Measurements from ENCODE around the gene EXOC6B.

Gene EXOC6B

DNA sequence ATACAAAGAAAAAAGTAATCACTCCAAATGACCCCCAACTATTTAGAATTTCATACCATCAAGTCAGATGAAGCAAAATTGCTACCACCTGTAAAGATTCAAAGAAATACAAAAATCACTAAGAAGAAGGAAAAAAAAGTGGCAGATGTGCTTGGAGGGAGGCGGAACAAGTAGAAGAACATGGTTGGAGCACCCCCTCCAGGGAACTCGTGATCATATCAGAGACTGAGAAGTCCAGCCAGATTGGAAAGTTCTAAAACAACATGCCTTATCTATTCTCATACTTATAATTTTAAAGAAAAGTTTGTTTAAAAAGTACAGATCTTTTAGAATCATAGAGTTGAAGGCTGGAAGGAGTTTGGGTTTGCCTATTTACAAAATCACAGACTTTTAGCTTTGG is 564.8 kb downstream of the EXOC6B start:
- DNase-seq (no peak), ATAC-seq (replicated peaks) (no peak)
- no peaks in the 10 kb centered on the region for H3K9me3 Mint-ChIP-seq
- no peak overlapping the region for H3K27ac Mint-ChIP-seq
- H3K36me3 Mint-ChIP-seq (ENCODE audit: insufficient read depth), result peaks cover 4% of the 10 kb centered on the region
- H3K4me1 Mint-ChIP-seq (ENCODE audit: low read depth in 2 of 2), result no peaks in the 10 kb centered on the region
- no peaks in the 10 kb centered on the region for H3K27me3 Mint-ChIP-seq
- no peak overlapping the region for H3K4me3 Mint-ChIP-seq

DNA sequence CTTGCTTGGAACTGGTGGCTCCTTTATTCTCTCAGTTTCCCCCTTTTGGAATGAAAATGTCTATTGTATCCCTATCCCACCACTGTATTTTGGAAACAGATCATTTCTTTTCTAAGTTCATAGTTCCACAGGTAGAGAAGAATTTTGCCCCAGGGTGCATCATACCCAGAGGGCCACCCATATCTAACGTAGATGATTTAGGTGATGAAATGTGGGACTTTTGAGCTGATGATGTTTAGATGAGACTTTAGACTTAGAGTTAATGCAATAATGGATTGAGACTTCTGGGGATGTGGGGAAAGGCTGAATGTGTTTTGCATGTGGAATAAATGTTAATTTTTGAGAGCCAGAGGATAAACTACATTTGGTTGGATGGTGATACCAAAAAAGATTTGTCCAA is 570.3 kb downstream of the EXOC6B start:
- H3K9me3 Mint-ChIP-seq, result peaks cover 2 to 7% of the 10 kb centered on the region in 2 donors
- H3K36me3 Mint-ChIP-seq (ENCODE audit: insufficient read depth), result peaks cover 4% of the 10 kb centered on the region
- ATAC-seq (replicated peaks), result no peak
- no peak overlapping the region for H3K27ac Mint-ChIP-seq
- no peaks in the 10 kb centered on the region for H3K4me1 Mint-ChIP-seq (ENCODE audit: low read depth in 2 of 2)
- no peak overlapping the region for H3K4me3 Mint-ChIP-seq
- H3K27me3 Mint-ChIP-seq, result no peaks in the 10 kb centered on the region
- DNase-seq, result no peak

- Mint-ChIP-seq H3K36me3 (ENCODE audit: insufficient read depth) (peaks cover 4% of the 10 kb centered on the region), H3K27ac (no peak overlapping the region), H3K4me1 (ENCODE audit: low read depth in 2 of 2) (no peaks in the 10 kb centered on the region), H3K27me3 (no peaks in the 10 kb centered on the region), H3K9me3 (peaks cover 2 to 7% of the 10 kb centered on the region in 2 donors), H3K4me3 (no peak overlapping the region)
- DNase-seq, result no peak
- ATAC-seq (replicated peaks), result no peak
Measured at GRCh38 chr2:72254831-72255451, 570.9 kb downstream of the EXOC6B start.

DNA sequence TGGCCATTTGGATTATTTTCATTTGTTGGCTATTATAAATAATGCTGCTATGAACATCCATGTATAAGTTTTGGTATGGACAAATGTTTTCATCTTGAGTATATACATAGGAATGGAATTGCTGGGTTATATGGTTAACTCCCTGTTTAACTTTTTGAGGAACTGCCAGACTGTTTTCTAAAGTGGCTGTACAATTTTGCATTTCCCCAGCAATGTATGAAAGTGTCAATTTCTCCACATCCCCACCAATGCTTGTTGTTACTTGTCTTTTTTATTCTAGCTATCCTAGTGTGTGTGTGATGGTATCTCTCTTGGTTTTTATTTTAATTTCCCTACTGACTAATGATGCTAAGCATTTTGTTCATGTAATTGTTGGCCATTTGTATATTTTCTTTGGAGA is 587.5 kb downstream of the EXOC6B start:
- Mint-ChIP-seq H3K27me3 (no peaks in the 10 kb centered on the region), H3K4me1 (ENCODE audit: low read depth in 2 of 2) (peaks cover 5 to 16% of the 10 kb centered on the region in 2 donors), H3K36me3 (ENCODE audit: insufficient read depth) (peaks cover 3% of the 10 kb centered on the region), H3K27ac (no peak overlapping the region), H3K4me3 (no peak overlapping the region), H3K9me3 (no peaks in the 10 kb centered on the region)
- DNase-seq (no peak), ATAC-seq (replicated peaks) (no peak)

- H3K36me3 Mint-ChIP-seq (ENCODE audit: insufficient read depth), result peaks cover 3% of the 10 kb centered on the region
- no peak for DNase-seq
- no peak overlapping the region for H3K27ac Mint-ChIP-seq
- H3K9me3 Mint-ChIP-seq, result no peaks in the 10 kb centered on the region
- no peak overlapping the region for H3K4me3 Mint-ChIP-seq
- H3K27me3 Mint-ChIP-seq, result no peaks in the 10 kb centered on the region
- peaks cover 5 to 16% of the 10 kb centered on the region in 2 donors for H3K4me1 Mint-ChIP-seq (ENCODE audit: low read depth in 2 of 2)
- no peak for ATAC-seq (replicated peaks)
Measured at GRCh38 chr2:72237549-72237948, 588.3 kb downstream of the EXOC6B start.

DNA sequence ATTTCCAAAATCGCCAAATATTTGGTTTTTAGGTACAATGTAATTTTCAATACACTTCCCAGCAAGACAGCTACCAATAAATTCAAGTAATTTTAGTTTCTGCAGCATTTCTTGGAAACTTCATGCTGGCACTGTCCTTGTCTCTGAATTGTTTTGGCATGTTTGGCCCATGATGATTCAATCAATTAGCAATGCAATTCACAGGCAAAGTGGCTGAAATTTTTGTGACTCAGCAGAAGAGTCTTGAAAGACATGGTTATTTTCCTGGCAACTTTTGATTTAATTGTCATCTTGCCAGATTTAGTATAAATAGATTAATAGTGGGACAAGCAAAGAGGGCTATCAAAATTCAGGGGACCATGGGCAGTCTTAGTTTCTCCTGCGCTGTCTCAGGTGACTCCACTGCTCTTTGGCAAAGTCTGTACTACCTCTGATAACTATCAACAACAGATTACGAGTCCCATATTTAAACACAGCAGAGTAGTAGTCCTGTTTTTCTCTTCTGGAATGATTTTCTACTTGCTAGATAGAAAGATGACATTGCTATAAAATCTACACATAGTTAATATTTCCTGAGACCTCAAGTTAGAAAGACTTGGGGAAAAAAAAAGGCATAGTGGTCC is 589.3 kb downstream of the EXOC6B start:
- Mint-ChIP-seq H3K4me1 (ENCODE audit: low read depth in 2 of 2) (peaks cover 3 to 9% of the 10 kb centered on the region in 2 donors), H3K27ac (no peak overlapping the region), H3K4me3 (no peak overlapping the region), H3K9me3 (no peaks in the 10 kb centered on the region), H3K36me3 (ENCODE audit: insufficient read depth) (peaks cover 3% of the 10 kb centered on the region), H3K27me3 (no peaks in the 10 kb centered on the region)
- no peak for DNase-seq
- no peak for ATAC-seq (replicated peaks)

DNA sequence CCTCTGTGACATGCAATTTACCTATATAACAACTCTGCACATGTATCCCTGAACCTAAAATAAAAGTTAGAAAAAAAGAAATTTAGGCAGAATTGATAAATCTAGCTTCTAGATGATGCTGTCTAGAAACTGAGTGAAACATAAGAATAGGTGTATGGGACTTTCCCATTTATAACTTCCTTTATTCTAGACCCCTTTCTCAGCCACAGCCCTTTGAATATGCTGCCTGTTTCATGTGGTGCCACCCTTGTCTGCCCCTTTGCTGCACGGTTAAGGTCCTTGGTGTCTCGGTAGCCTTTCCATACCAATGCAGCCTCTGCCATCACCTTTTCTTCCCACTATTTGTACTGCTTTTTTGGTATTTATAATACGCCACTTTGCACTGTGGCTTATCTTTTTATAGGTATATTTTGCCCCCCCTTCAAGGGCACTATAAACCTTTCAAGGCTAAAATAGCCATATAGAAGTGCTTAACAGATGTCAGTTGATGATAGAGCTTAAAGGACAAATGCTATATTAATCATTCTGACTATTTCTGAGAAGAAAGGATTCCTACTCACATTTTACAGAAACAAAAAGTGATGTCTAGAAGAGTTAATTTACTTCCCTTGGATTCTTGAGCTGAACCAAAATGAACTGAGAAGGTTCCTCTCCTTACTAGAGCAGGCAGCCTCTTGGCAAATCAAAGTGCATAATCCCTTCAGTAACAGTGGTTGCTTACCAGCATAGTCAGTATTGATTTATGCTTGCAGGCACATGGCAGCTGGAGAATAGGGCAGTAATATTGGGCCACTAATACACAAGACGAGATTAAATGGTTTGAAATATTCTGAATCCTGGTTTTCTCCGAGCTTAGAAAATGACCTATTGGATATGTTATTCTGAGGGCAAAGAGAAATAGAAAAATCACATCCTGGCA is 590.1 kb downstream of the EXOC6B start:
- no peak for ATAC-seq (replicated peaks)
- H3K9me3 Mint-ChIP-seq, result no peaks in the 10 kb centered on the region

GRCh38 chr2:72233211-72233610 is 592.6 kb downstream of the EXOC6B start:
- Mint-ChIP-seq H3K27ac (no peak overlapping the region), H3K9me3 (peaks cover 0 to 3% of the 10 kb centered on the region in 2 donors), H3K27me3 (no peaks in the 10 kb centered on the region), H3K4me3 (no peak overlapping the region), H3K36me3 (ENCODE audit: insufficient read depth) (peaks cover 3% of the 10 kb centered on the region), H3K4me1 (ENCODE audit: low read depth in 2 of 2) (no peaks in the 10 kb centered on the region)
- no peak for DNase-seq
- no peak for ATAC-seq (replicated peaks)

More for the DNA sequence above, 590.1 kb downstream of the EXOC6B start:
- DNase-seq, result no peak
- Mint-ChIP-seq H3K27me3 (no peaks in the 10 kb centered on the region), H3K27ac (no peak overlapping the region), H3K4me3 (no peak overlapping the region), H3K4me1 (ENCODE audit: low read depth in 2 of 2) (peaks cover 0 to under 1% of the 10 kb centered on the region in 2 donors), H3K36me3 (ENCODE audit: insufficient read depth) (peaks cover 3% of the 10 kb centered on the region)

GRCh38 chr2:72222829-72223564 is 602.8 kb downstream of the EXOC6B start:
- ATAC-seq (replicated peaks) (no peak), DNase-seq (no peak)
- Mint-ChIP-seq H3K4me1 (ENCODE audit: low read depth in 2 of 2) (no peaks in the 10 kb centered on the region), H3K9me3 (no peaks in the 10 kb centered on the region), H3K36me3 (ENCODE audit: insufficient read depth) (no peaks in the 10 kb centered on the region), H3K4me3 (no peak overlapping the region), H3K27ac (no peak overlapping the region), H3K27me3 (no peaks in the 10 kb centered on the region)

DNA sequence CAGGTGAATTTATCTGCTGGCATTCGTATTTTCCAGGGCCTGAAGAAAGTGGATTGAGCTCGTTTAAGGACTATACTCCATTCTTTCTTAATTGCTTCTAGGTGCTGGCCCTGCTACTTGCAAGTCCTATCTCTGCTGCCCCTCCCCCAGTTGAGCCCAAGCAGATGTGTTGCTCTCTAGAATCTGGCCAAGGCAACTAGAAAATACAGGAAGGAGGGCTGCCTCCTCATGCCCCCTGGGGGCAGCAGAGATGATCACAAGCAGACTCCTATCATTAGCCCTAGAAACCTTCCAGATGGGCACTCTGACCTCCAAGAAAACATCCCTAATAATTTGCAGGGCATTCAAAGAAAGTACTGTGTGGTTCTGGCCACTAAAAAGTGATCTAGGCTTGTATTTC is 605.7 kb downstream of the EXOC6B start:
- Mint-ChIP-seq H3K4me1 (ENCODE audit: low read depth in 2 of 2) (no peaks in the 10 kb centered on the region), H3K36me3 (ENCODE audit: insufficient read depth) (no peaks in the 10 kb centered on the region), H3K9me3 (no peaks in the 10 kb centered on the region), H3K4me3 (no peak overlapping the region), H3K27me3 (no peaks in the 10 kb centered on the region), H3K27ac (no peak overlapping the region)
- DNase-seq, result no peak
- no peak for ATAC-seq (replicated peaks)

GRCh38 chr2:72214429-72215143 is 611.2 kb downstream of the EXOC6B start:
- H3K27ac Mint-ChIP-seq, result no peak overlapping the region
- no peaks in the 10 kb centered on the region for H3K4me1 Mint-ChIP-seq (ENCODE audit: low read depth in 2 of 2)
- DNase-seq (no peak), ATAC-seq (replicated peaks) (no peak)
- H3K27me3 Mint-ChIP-seq, result no peaks in the 10 kb centered on the region
- no peaks in the 10 kb centered on the region for H3K9me3 Mint-ChIP-seq
- no peaks in the 10 kb centered on the region for H3K36me3 Mint-ChIP-seq (ENCODE audit: insufficient read depth)
- H3K4me3 Mint-ChIP-seq, result no peak overlapping the region

DNA sequence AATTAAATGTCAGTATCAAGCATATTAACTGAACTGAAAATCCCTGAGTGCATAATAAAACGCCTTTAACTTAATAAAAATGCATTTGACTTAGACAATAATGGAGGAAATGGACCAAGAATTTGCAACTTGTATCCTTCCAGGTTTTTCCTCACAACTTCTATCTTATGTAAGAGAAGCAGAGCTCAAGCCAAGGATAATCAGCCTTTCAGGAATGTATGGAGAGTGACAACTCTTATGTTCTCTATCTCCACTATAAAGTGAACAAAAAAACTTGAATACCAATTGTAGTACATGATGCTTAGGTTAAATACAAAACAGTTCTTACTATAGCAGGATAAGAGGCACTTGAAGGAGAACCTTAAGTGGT is 613.4 kb downstream of the EXOC6B start:
- H3K4me3 Mint-ChIP-seq, result no peak overlapping the region
- no peak for ATAC-seq (replicated peaks)
- no peaks in the 10 kb centered on the region for H3K36me3 Mint-ChIP-seq (ENCODE audit: insufficient read depth)
- no peaks in the 10 kb centered on the region for H3K9me3 Mint-ChIP-seq
- H3K4me1 Mint-ChIP-seq (ENCODE audit: low read depth in 2 of 2), result no peaks in the 10 kb centered on the region
- H3K27ac Mint-ChIP-seq, result no peak overlapping the region
- H3K27me3 Mint-ChIP-seq, result no peaks in the 10 kb centered on the region
- DNase-seq, result no peak

Measured in effector memory CD8-positive, alpha-beta T cell (primary cell).